Mucosa of descending colon (tissue), 3 donors: ENCODE measurements around the gene SMTNL2. TPM values are rescaled to one million over a fixed set of nuclear protein-coding genes. Genes with fewer than 3 reads are reported as not detected.

Experiments used
- ATAC-seq: fragments of 200-7000 bp; cut with Tn5 transposase; one replicate; pipeline ENCODE4 v1.9.1; 2020; ENCODE audit warnings: mild to moderate bottlenecking, moderate library complexity
- DNase-seq, 3 donors: peaks; one replicate each; pipeline ENCODE4 v3.0.0-alpha.2; 2020
- H3K36me3 ChIP-seq: fragments of 200-600 bp; one replicate; pipeline ENCODE4 v1.8.0; 2021; ENCODE audit warnings: low read depth, mild to moderate bottlenecking
- H3K4me1 ChIP-seq: fragments of 200-600 bp; one replicate; pipeline ENCODE4 v1.8.0; 2021; ENCODE audit warnings: low read depth, mild to moderate bottlenecking
- H3K4me3 ChIP-seq: fragments of 200-600 bp; one replicate; pipeline ENCODE4 v1.8.0; 2021; ENCODE audit warnings: mild to moderate bottlenecking
- H3K9me3 ChIP-seq: fragments of 200-600 bp; one replicate; pipeline ENCODE4 v1.8.0; 2021; ENCODE audit warnings: mild to moderate bottlenecking
- intact Hi-C, 2 donors: fragments of 100-400 bp; cut with DNase I in 1 of 2; cut with micrococcal nuclease in 1 of 2; formaldehyde crosslinking; loops; one replicate each; pipeline versions ENCODE4 v1.11.0 to v1.11.1; 2022; cut with DNase I, micrococcal nuclease
- total RNA-seq, 3 donors: library from RNA; stranded (reverse); fragmentation: NEBNext Ultra II Directional in 2 of 3; extraction: Animal tissue kit (Norgen Biotek cat#: 25700) in 2 of 3; gene quantifications; one replicate each; pipeline versions ENCODE4 v1.2.1 to v1.2.4, GENCODE V29; 2021 to 2023
- TF ChIP-seq, protein P1 (sequence below): fragments of 200-600 bp; IDR thresholded peaks from one replicate; pipeline ENCODE4 v1.8.0; 2022; ENCODE audit warnings: antibody characterized with exemption, mild to moderate bottlenecking
- donor health status: DM: no; HTN: no; CAD: no; lungs with moderate emphysema.
- donor health status: DM: no; HTN: no; CAD: no.
- donor health status: DM: no; HTN: yes; CAD: no.

Gene SMTNL2
- total RNA-seq, 3 donors from 2014 or later, result 0.12 to 1.5 (median 1.1) TPM

DNA sequence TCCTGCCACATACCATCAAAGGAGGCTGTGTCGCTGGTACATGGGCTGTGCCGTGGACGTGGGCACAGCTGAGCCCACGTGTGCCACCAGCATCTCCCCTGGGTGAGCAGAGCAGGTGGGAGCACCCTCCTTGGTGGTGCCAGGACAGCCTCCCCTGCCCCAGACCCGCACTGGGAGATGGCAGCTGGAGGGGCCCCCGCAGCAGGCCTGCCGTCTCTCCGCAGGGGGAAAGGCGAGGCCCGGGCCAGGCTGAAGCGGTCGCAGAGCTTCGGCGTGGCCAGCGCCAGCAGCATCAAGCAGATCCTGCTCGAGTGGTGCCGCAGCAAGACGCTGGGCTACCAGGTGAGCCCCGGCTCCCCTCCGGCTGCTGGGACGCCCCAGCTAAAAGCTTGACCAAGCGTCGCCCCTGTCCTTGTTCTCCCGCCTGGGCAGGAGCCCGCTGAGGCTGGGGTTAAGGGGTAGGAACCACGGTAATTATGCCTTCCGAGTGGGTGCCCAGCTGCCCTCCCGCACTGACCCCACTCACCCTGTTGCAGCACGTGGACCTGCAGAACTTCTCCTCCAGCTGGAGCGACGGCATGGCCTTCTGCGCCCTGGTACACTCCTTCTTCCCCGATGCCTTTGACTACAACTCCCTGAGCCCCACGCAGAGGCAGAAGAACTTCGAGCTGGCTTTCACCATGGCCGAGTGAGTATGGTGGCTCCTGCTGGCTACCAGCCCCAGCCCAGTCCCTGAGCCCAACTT, 12.5 kb downstream of the SMTNL2 start:
- Histone ChIP-seq H3K4me3 (no peak overlapping the region), H3K9me3 (no peaks in the 10 kb centered on the region), H3K36me3 (no peaks in the 10 kb centered on the region), H3K4me1 (no peaks in the 10 kb centered on the region)
- TF ChIP-seq, protein P1, sequence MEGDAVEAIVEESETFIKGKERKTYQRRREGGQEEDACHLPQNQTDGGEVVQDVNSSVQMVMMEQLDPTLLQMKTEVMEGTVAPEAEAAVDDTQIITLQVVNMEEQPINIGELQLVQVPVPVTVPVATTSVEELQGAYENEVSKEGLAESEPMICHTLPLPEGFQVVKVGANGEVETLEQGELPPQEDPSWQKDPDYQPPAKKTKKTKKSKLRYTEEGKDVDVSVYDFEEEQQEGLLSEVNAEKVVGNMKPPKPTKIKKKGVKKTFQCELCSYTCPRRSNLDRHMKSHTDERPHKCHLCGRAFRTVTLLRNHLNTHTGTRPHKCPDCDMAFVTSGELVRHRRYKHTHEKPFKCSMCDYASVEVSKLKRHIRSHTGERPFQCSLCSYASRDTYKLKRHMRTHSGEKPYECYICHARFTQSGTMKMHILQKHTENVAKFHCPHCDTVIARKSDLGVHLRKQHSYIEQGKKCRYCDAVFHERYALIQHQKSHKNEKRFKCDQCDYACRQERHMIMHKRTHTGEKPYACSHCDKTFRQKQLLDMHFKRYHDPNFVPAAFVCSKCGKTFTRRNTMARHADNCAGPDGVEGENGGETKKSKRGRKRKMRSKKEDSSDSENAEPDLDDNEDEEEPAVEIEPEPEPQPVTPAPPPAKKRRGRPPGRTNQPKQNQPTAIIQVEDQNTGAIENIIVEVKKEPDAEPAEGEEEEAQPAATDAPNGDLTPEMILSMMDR, result no peak
- intact Hi-C loops, result no loop called here
- no peak for ATAC-seq
- DNase-seq, result no peak

DNA sequence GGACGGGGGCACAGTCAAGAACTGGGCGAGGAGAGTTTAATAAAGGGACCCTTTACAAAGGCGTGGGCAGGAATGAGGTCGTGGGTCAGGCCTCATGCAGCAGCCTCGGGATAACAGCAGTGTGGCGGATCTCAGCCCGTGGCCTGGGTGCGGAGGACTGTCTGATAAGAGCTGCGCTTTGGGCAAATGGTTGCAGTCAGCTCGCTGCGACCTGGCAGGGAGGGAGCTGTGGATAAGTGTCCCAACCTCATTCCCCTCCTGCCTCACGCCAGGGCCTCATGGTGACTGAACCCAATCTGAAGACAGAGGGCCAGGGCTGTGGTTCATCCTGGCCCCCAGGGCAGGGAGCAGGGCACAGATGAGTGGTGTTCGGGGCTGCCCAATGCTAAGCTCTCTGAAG, 13.6 kb downstream of the SMTNL2 start:
- DNase-seq, result no peak
- TF ChIP-seq, protein P1, result no peak
- no peaks in the 10 kb centered on the region for H3K36me3 ChIP-seq
- H3K9me3 ChIP-seq, result no peaks in the 10 kb centered on the region
- H3K4me1 ChIP-seq, result no peaks in the 10 kb centered on the region
- ATAC-seq, result no peak
- no peak overlapping the region for H3K4me3 ChIP-seq
- intact Hi-C loops, result no loop called here

DNA sequence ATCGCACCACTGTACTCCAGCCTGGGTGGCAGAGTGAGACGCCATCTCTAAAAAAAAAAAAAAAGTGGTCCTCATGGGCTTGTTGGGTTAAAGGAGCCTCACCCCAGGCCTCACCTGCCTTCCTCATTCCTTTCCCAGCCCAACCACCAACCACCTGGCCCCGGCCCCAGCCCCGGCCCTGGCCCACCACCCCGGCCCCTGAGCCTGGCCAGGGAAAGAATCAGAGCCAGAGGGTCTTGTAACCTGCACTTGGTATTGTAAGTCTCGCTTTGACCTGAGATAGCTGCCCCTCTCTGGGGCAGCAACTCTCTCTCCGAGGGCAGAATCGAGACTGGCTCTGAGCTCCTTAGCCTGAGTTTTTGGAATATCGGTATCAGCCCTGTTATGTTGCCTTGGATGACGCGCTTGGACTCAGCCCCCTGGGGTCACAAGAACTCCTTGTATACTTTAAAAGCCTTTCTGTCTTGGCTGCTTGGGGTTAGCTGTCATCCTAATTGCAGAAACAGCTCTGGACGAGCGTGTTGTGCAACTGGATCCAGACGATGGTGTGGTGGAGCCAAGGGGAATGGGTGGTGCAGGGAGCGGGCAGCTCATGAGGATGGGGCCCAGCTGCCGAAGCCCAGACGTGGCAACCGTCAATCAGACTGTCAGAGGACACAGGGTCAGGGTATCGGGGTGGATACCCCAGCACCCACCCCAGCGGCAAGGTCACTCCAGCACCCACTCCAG, 14.6 kb downstream of the SMTNL2 start:
- TF ChIP-seq, protein P1, result no peak
- H3K36me3 ChIP-seq, result no peaks in the 10 kb centered on the region
- no peaks in the 10 kb centered on the region for H3K4me1 ChIP-seq
- ATAC-seq, result peak; percentile 46
- no peak overlapping the region for H3K4me3 ChIP-seq
- peak in 1 of 3 donors; percentile 39 for DNase-seq
- no peaks in the 10 kb centered on the region for H3K9me3 ChIP-seq
- intact Hi-C loops, result no loop called here

DNA sequence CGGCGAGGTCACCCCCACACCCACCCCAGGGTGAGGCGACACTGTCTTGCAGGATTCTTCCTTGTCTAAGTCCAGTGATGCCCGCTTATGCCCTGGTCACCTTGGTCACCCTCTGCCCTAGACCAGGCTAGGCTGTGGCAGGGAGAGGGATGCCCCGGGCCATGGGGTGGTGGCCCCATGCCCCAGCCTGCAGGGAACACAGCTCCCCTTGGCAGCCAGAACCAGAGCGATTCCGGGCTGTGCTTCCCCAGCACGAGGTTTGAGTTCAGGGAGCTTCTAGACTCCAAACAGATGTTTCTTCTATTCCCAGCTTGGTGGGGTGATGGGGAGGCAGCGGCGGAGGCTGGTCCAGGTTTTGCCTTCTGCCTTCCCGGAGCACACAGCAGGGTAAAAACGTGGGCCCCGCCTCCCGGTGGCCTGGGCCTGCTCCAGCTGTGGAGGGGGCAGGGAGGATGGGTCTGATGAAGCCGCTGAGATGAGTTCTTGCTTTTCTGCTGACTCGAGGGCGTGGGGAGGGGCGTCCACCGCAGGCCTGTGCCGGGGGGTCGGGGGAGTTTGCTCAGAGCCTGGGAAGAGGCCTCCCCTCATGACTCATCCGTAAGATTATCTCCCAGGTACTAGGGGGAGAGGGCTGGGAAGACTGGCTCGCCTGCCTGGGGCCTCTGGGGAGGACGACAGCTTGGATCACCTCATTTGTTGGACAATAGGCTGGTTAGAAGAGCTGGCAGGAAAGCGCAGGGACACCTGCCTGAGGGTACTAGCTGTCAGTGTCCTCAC, 15.4 kb downstream of the SMTNL2 start:
- peak; percentile 32 for ATAC-seq
- H3K4me1 ChIP-seq, result no peaks in the 10 kb centered on the region
- intact Hi-C loops, result no loop called here
- no peaks in the 10 kb centered on the region for H3K9me3 ChIP-seq
- H3K4me3 ChIP-seq, result no peak overlapping the region
- H3K36me3 ChIP-seq, result no peaks in the 10 kb centered on the region
- peak in 1 of 3 donors; percentile 32 for DNase-seq
- TF ChIP-seq, protein P1, result no peak

DNA sequence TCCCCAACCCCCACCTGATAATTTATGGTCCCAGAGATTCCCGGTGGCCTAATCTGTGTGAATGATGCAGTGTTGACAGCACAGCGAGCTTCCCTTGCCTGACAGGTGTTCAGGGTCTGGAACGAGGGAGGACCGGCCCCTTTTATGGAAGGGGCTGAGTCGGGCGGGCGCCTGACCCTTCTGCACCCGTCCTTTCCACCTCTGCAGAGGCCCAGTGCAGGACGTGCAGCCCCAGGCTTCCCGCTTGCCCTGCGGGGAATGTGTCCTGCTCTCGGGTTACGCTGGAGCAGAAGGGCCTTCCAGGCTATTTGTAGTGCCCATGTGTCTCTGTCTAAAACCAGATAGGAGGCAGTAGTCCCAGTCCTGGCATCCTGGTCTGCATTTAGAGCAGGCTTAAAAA, 16.2 kb downstream of the SMTNL2 start:
- Histone ChIP-seq H3K36me3 (no peaks in the 10 kb centered on the region), H3K4me3 (no peak overlapping the region), H3K9me3 (no peaks in the 10 kb centered on the region), H3K4me1 (no peaks in the 10 kb centered on the region)
- DNase-seq, result no peak
- intact Hi-C loops, result no loop called here
- ATAC-seq, result no peak
- TF ChIP-seq, protein P1, result no peak
